IPS DF 6.9 (cell line): ENCODE measurements around the gene IGSF22.

Source experiments
- DNase-seq: peaks from one replicate; pipeline ENCODE4 v3.0.0-alpha.2; 2013; ENCODE audit warnings: low read depth, low spot score
- H3K27ac ChIP-seq: one replicate; pipeline ENCODE4 v1.5.1; 2013; ENCODE audit warnings: low read length, control low read depth
- H3K27me3 ChIP-seq: 2 replicates; pipeline ENCODE4 v1.6.1; 2013; ENCODE audit warnings: mild to moderate bottlenecking, low read length; ENCODE audit not compliant: control insufficient read depth, insufficient read depth
- H3K36me3 ChIP-seq: 2 replicates; pipeline ENCODE4 v1.6.1; 2013; ENCODE audit warnings: low read length; ENCODE audit not compliant: control insufficient read depth, insufficient read depth
- H3K4me1 ChIP-seq: 2 replicates; pipeline ENCODE4 v1.6.1; 2013; ENCODE audit warnings: low read length; ENCODE audit not compliant: control insufficient read depth, insufficient read depth
- H3K4me3 ChIP-seq: 2 replicates; pipeline ENCODE4 v1.5.1; 2013; ENCODE audit warnings: mild to moderate bottlenecking, low read length
- H3K9me3 ChIP-seq: 2 replicates; pipeline ENCODE4 v1.6.1; 2013; ENCODE audit warnings: low read length, inconsistent platforms; ENCODE audit not compliant: control insufficient read depth, insufficient read depth
- WGBS: extraction: QIAGEN DNeasy Blood & Tissue Kit; methylation state at CpG from one replicate; pipeline ENCODE4 v1.1.7; 2013; ENCODE audit warnings: mixed read lengths, missing lambda C conversion rate; ENCODE audit not compliant: insufficient read length, insufficient coverage; 5-methylcytosine and 5-hydroxymethylcytosine counted together

The IGSF22 gene

GRCh38 chr11:18726040-18726439 lies at the start of gene IGSF22:
IGSF22 (minus strand) TSS chr11:18726188; CDS start chr11:18724236, 1,952 bp downstream.
- no CpG with 5 or more reads among the region's 7 CpGs for WGBS
- Histone ChIP-seq H3K36me3 (no peaks in the 10 kb centered on the region), H3K4me1 (peaks cover 4% of the 10 kb centered on the region; the same call in 1 of the 2 replicates), H3K27me3 (no peaks in the 10 kb centered on the region), H3K27ac (no peak within 1 kb of the TSS), H3K9me3 (no peaks in the 10 kb centered on the region), H3K4me3 (no peak within 1 kb of the TSS)
- no peak for DNase-seq

- Histone ChIP-seq H3K36me3 (no peaks in the 10 kb centered on the region), H3K27me3 (no peaks in the 10 kb centered on the region), H3K4me3 (no peak overlapping the region), H3K4me1 (peaks cover 6% of the 10 kb centered on the region), H3K9me3 (no peaks in the 10 kb centered on the region), H3K27ac (no peak overlapping the region)
- no peak for DNase-seq
- WGBS = no CpG with 5 or more reads among the region's 7 CpGs
These were observed 48.8 kb upstream of the IGSF22 start for GRCh38 chr11:18774801-18775200.

DNA sequence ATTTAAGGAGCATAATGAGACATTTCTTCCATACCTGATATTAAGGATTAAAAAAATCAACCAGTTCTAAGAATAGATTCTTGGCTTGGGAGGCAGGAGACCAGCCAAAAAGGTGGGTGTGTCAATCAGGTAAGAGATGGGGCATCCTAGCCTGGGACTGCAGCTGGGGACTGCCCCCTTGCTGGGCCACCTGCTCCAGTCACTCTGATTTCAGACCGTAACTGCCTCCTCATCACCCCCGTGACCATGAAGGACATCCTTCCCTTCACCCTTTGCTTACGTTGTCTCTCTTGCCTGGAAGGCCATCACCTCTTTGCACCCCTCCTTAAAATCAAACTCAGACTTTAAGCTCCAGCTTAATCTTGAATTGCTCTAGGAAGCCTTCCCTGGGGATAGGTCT lies 47.7 kb upstream of the IGSF22 start:
- Histone ChIP-seq H3K4me1 (peaks cover 6% of the 10 kb centered on the region), H3K9me3 (no peaks in the 10 kb centered on the region), H3K27me3 (no peaks in the 10 kb centered on the region), H3K4me3 (no peak overlapping the region), H3K36me3 (no peaks in the 10 kb centered on the region), H3K27ac (no peak overlapping the region)
- no peak for DNase-seq
- no CpG with 5 or more reads among the region's 3 CpGs for WGBS

- Histone ChIP-seq H3K36me3 (no peaks in the 10 kb centered on the region), H3K4me3 (no peak overlapping the region), H3K27ac (no peak overlapping the region), H3K27me3 (no peaks in the 10 kb centered on the region), H3K9me3 (no peaks in the 10 kb centered on the region), H3K4me1 (peaks cover 6% of the 10 kb centered on the region)
- DNase-seq = no peak
- no CpG with 5 or more reads among the region's 8 CpGs for WGBS
These were observed 47.1 kb upstream of the IGSF22 start for GRCh38 chr11:18773104-18773503.

GRCh38 chr11:18772211-18772610 lies 46.2 kb upstream of the IGSF22 start:
- no peaks in the 10 kb centered on the region for H3K36me3 ChIP-seq
- H3K4me3 ChIP-seq = no peak overlapping the region
- no peak overlapping the region for H3K27ac ChIP-seq
- H3K9me3 ChIP-seq = no peaks in the 10 kb centered on the region
- H3K4me1 ChIP-seq = peaks cover 6% of the 10 kb centered on the region
- H3K27me3 ChIP-seq = no peaks in the 10 kb centered on the region
- no CpG with 5 or more reads among the region's 5 CpGs for WGBS
- DNase-seq = no peak

- H3K27me3 ChIP-seq = no peaks in the 10 kb centered on the region
- WGBS = no CpG with 5 or more reads among the region's 13 CpGs
- no peak for DNase-seq
These were observed 45.5 kb upstream of the IGSF22 start for GRCh38 chr11:18771266-18772035.

GRCh38 chr11:18770479-18771125 lies 44.6 kb upstream of the IGSF22 start:
- H3K4me1 ChIP-seq = peaks cover 6% of the 10 kb centered on the region
- DNase-seq = no peak
- no peak overlapping the region for H3K4me3 ChIP-seq
- H3K9me3 ChIP-seq = no peaks in the 10 kb centered on the region
- H3K27me3 ChIP-seq = no peaks in the 10 kb centered on the region
- H3K27ac ChIP-seq = no peak overlapping the region
- no peaks in the 10 kb centered on the region for H3K36me3 ChIP-seq
- no CpG with 5 or more reads among the region's 11 CpGs for WGBS

More at GRCh38 chr11:18771266-18772035, 45.5 kb upstream of the IGSF22 start:
- Histone ChIP-seq H3K36me3 (no peaks in the 10 kb centered on the region), H3K9me3 (no peaks in the 10 kb centered on the region), H3K4me3 (no peak overlapping the region), H3K4me1 (peaks cover 6% of the 10 kb centered on the region), H3K27ac (no peak overlapping the region)

- Histone ChIP-seq H3K27ac (no peak overlapping the region), H3K27me3 (no peaks in the 10 kb centered on the region), H3K36me3 (no peaks in the 10 kb centered on the region), H3K4me3 (no peak overlapping the region), H3K4me1 (peaks cover 6% of the 10 kb centered on the region), H3K9me3 (no peaks in the 10 kb centered on the region)
- no peak for DNase-seq
- WGBS = no CpG with 5 or more reads among the region's 8 CpGs
These were observed 43.9 kb upstream of the IGSF22 start for GRCh38 chr11:18769802-18770456.

- WGBS = no CpG with 5 or more reads among the region's 5 CpGs
- Histone ChIP-seq H3K4me1 (peaks cover 6% of the 10 kb centered on the region), H3K27ac (no peak overlapping the region), H3K36me3 (no peaks in the 10 kb centered on the region), H3K27me3 (no peaks in the 10 kb centered on the region), H3K9me3 (no peaks in the 10 kb centered on the region), H3K4me3 (no peak overlapping the region)
- no peak for DNase-seq
These were observed 43.0 kb upstream of the IGSF22 start for GRCh38 chr11:18768978-18769377.

GRCh38 chr11:18768472-18768901 lies 42.5 kb upstream of the IGSF22 start:
- Histone ChIP-seq H3K27ac (no peak overlapping the region), H3K4me3 (no peak overlapping the region), H3K9me3 (no peaks in the 10 kb centered on the region), H3K27me3 (no peaks in the 10 kb centered on the region), H3K36me3 (no peaks in the 10 kb centered on the region), H3K4me1 (peaks cover 6% of the 10 kb centered on the region)
- no peak for DNase-seq
- WGBS = no CpG with 5 or more reads among the region's 4 CpGs
